WTC11 (cell line): ENCODE measurements around the gene SLC7A7. TPM values are rescaled to one million over a fixed set of nuclear protein-coding genes. Genes with fewer than 3 reads are reported as not detected.

Source experiments
- ATAC-seq: fragments of 200-7000 bp; cut with Tn5 transposase; 2 replicates; pipeline ENCODE4 v1.10.0; 2021; ENCODE audit warnings: mild to moderate bottlenecking, moderate library complexity
- CTCF ChIA-PET: fragments of 300-600 bp; sonication (Branson Sonifier 250); formaldehyde crosslinking; loops from one replicate; lab custom pipeline; 2021; ENCODE audit warnings: antibody characterized with exemption; lab: Charles Lee
- POLR2A ChIA-PET: fragments of 350-600 bp; sonication (Branson Sonifier 250); formaldehyde crosslinking; loops from one replicate; lab custom pipeline; 2021; ENCODE audit warnings: antibody characterized with exemption; lab: Charles Lee
- DNase-seq: peaks from one replicate; pipeline ENCODE4 v3.0.0; 2021; ENCODE audit warnings: low spot score
- H3K27ac Mint-ChIP-seq: 2 replicates; pipeline ENCODE4 v1.8.0; 2021; ENCODE audit warnings: mixed read lengths
- H3K27me3 Mint-ChIP-seq: 2 replicates; pipeline ENCODE4 v1.8.0; 2021; ENCODE audit warnings: low read depth, mild to moderate bottlenecking, moderate library complexity, mixed read lengths
- H3K36me3 Mint-ChIP-seq: 2 replicates; pipeline ENCODE4 v1.8.0; 2021; ENCODE audit warnings: mixed read lengths
- H3K4me1 Mint-ChIP-seq: 2 replicates; pipeline ENCODE4 v1.8.0; 2022; ENCODE audit warnings: mixed read lengths
- H3K4me3 Mint-ChIP-seq: 2 replicates; pipeline ENCODE4 v1.8.0; 2021; ENCODE audit warnings: mild to moderate bottlenecking, moderate library complexity, mixed read lengths
- H3K9me3 Mint-ChIP-seq: 2 replicates; pipeline ENCODE4 v1.8.0; 2021; ENCODE audit warnings: mixed read lengths
- AR ChIP-seq: fragments of 250-450 bp; sonication (Bioruptor Pico); IDR thresholded peaks from 2 replicates; pipeline ENCODE4 v1.9.0; 2021; ENCODE audit warnings: mild to moderate bottlenecking
- CREM ChIP-seq: sonication (generic); formaldehyde crosslinking; IDR thresholded peaks from 2 replicates; pipeline ENCODE4 v1.8.1; 2022; ENCODE audit warnings: mild to moderate bottlenecking, missing genetic modification reagents, moderate library complexity
- FOXK1 ChIP-seq: sonication (generic); formaldehyde crosslinking; IDR thresholded peaks from 2 replicates; pipeline ENCODE4 v1.8.0; 2022; ENCODE audit warnings: mild to moderate bottlenecking, moderate library complexity, missing genetic modification reagents
- GTF2I ChIP-seq: fragments of 250-450 bp; sonication (Bioruptor Pico); conservative IDR thresholded peaks from 2 replicates; pipeline ENCODE4 v1.4.0; 2021; ENCODE audit warnings: mild to moderate bottlenecking
- JAZF1 ChIP-seq: fragments of 250-450 bp; sonication (Bioruptor Pico); IDR thresholded peaks from 2 replicates; pipeline ENCODE4 v1.9.0; 2021; ENCODE audit warnings: moderate library complexity, mild to moderate bottlenecking, inconsistent platforms
- MAX ChIP-seq: sonication (generic); formaldehyde crosslinking; IDR thresholded peaks from 2 replicates; pipeline ENCODE4 v1.8.0; 2022; ENCODE audit warnings: mild to moderate bottlenecking, missing genetic modification reagents
- MYBL2 ChIP-seq: sonication (generic); formaldehyde crosslinking; IDR thresholded peaks from 2 replicates; pipeline ENCODE4 v1.8.1; 2023; ENCODE audit warnings: mild to moderate bottlenecking, moderate library complexity, missing genetic modification reagents
- NFE2L1 ChIP-seq: sonication (generic); formaldehyde crosslinking; IDR thresholded peaks from 2 replicates; pipeline ENCODE4 v1.8.1; 2023; ENCODE audit warnings: missing genetic modification reagents
- PREB ChIP-seq: sonication (generic); formaldehyde crosslinking; IDR thresholded peaks from 2 replicates; pipeline ENCODE4 v1.8.1; 2022; ENCODE audit warnings: mild to moderate bottlenecking, missing genetic modification reagents, moderate library complexity, borderline replicate concordance
- SP1 ChIP-seq: sonication (generic); formaldehyde crosslinking; conservative IDR thresholded peaks from 2 replicates; pipeline ENCODE4 v1.8.1; 2022; ENCODE audit warnings: missing genetic modification reagents
- USF1 ChIP-seq: sonication (generic); formaldehyde crosslinking; IDR thresholded peaks from 2 replicates; pipeline ENCODE4 v1.8.0; 2022; ENCODE audit warnings: mild to moderate bottlenecking, missing genetic modification reagents
- ZNF263 ChIP-seq: sonication (generic); formaldehyde crosslinking; IDR thresholded peaks from 2 replicates; pipeline ENCODE4 v1.8.1; 2022; ENCODE audit warnings: low read depth, mild to moderate bottlenecking, moderate library complexity, missing genetic modification reagents
- ZNF425 ChIP-seq: fragments of 250-450 bp; sonication (Bioruptor Pico); conservative IDR thresholded peaks from 2 replicates; pipeline ENCODE4 v1.9.0; 2021; ENCODE audit warnings: mild to moderate bottlenecking
- ZNF512 ChIP-seq: sonication (generic); formaldehyde crosslinking; IDR thresholded peaks from 2 replicates; pipeline ENCODE4 v1.8.1; 2022; ENCODE audit warnings: missing genetic modification reagents, borderline replicate concordance
- ZNF671 ChIP-seq: fragments of 250-450 bp; sonication (Bioruptor Pico); IDR thresholded peaks from 2 replicates; pipeline ENCODE4 v1.8.0; 2021; ENCODE audit warnings: mild to moderate bottlenecking
- total RNA-seq: library from RNA; stranded (reverse); gene quantifications from 3 replicates; pipeline ENCODE4 v1.2.3, GENCODE V29; 2021

The SLC7A7 gene
- total RNA-seq, 1 experiment from 2014 or later: 4.3 TPM

GRCh38 chr14:22837114-22837749 lies 22.0 kb upstream of the SLC7A7 start (continued):
- TF ChIP-seq AR (CRISPR knock-in tag) (no peak), ZNF671 (no peak), USF1 (CRISPR knock-in tag) (no peak), ZNF512 (CRISPR knock-in tag) (no peak), ZNF263 (CRISPR knock-in tag) (no peak)

- ATAC-seq (peak; percentile 66), DNase-seq (peak; percentile 62)
- CTCF ChIA-PET: interaction anchor here (0.5 to 7.4 kb wide), 17 partner anchors 9 to 280 kb away, joined by 3 to 136 read pairs (median 6); partner anchors contain the start of genes LRP10 and REM2
- POLR2A ChIA-PET: interaction anchor here (0.6 to 3.7 kb wide), 11 partner anchors 8 to 238 kb away, joined by 3 to 81 read pairs (median 4); partner anchors contain the start of genes PRMT5 and REM2
- 0 out of 2 replicates have a peak, but pooled peaks have one; percentile 10 for TF ChIP-seq NFE2L1 (CRISPR knock-in tag)
- TF ChIP-seq PREB (CRISPR knock-in tag): no peak
- TF ChIP-seq ZNF425 (CRISPR knock-in tag): no peak
- peak; percentile 8; the same call in 1 of the 2 replicates for TF ChIP-seq FOXK1 (CRISPR knock-in tag)
- no peak for TF ChIP-seq MYBL2 (CRISPR knock-in tag)
- no peak for TF ChIP-seq CREM (CRISPR knock-in tag)
- no peak for TF ChIP-seq JAZF1 (CRISPR knock-in tag)
- 0 out of 2 replicates have a peak, but pooled peaks have one; percentile 24 for TF ChIP-seq AR (CRISPR knock-in tag)
- TF ChIP-seq MAX (CRISPR knock-in tag): no peak
- peak; percentile 41; the same call in 1 of the 2 replicates for TF ChIP-seq SP1 (CRISPR knock-in tag)
- TF ChIP-seq GTF2I (CRISPR knock-in tag): no peak
- Mint-ChIP-seq H3K4me3 (peak within 1 kb of the TSS; percentile 100), H3K27ac (peak within 1 kb of the TSS; percentile 98), H3K36me3 (peaks cover 20% of the 10 kb centered on the region), H3K27me3 (no peaks in the 10 kb centered on the region; the same call in 1 of the 2 replicates), H3K4me1 (peaks cover 29% of the 10 kb centered on the region), H3K9me3 (no peaks in the 10 kb centered on the region)
These were observed 21.3 kb upstream of the SLC7A7 start, which contains the start of gene MMP14 for GRCh38 chr14:22836301-22837113. MMP14 (plus strand) TSS chr14:22836585; CDS start chr14:22836818, 233 bp downstream.
